ENCODE measurements around the gene BACE1-AS. TPM values are rescaled to one million over a fixed set of nuclear protein-coding genes. Genes with fewer than 3 reads are reported as not detected.

BACE1-AS gene
- total RNA-seq, 3 donors from 2014 or later (not counting 1 experiment from before 2014, with no cell fraction given) = 2.1 to 4.1 (median 2.4) TPM

DNA sequence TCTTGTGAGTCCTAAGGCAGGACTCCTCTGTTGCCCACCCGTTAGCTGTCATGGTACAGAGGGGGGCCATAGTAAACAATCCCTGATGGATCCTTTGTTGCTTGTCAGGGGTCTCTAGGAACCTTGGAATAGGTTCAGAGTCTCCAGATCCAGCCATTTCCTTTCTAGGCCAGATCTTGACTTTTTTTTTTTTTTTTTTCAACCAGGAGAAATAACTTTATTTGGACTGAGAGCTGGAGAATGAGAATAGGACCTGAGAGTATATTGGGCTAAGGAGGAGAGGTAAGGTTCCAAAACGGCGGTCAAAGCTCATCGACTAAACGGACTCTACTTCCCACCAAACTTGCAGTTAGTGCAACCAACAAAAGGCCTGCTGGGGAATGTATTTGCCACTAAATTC lies 44.3 kb downstream of the BACE1-AS start:
- TF ChIP-seq CTCF (IDR thresholded peaks at IDR 0.05) = no peak
- Mint-ChIP-seq H3K36me3 (peaks cover 7% of the 10 kb centered on the region), H3K9me3 (no peaks in the 10 kb centered on the region), H3K4me3 (no peak overlapping the region), H3K4me1 (peaks cover 0 to 18% of the 10 kb centered on the region in 2 donors), H3K27ac (no peak overlapping the region), H3K27me3 (ENCODE audit: low read depth in 2 of 2) (no peaks in the 10 kb centered on the region)
- H3K4me3 ChIP-seq (ENCODE audit: low read length) = no peak overlapping the region
- DNase-seq (no peak), ATAC-seq (no peak)
- H3K4me1 ChIP-seq (ENCODE audit: control insufficient read depth, insufficient read depth, low read length) = no peaks in the 10 kb centered on the region
- no peaks in the 10 kb centered on the region for H3K27me3 ChIP-seq (ENCODE audit: control insufficient read depth, insufficient read depth, low read length)
- H3K9me3 ChIP-seq (ENCODE audit: control insufficient read depth, insufficient read depth, low read length) = no peaks in the 10 kb centered on the region
- intact Hi-C loops (cut with micrococcal nuclease) = no loop called here
- WGBS (ENCODE audit: insufficient coverage) = over 99% methylated on average over 5 of the region's 5 CpGs
- H3K27ac ChIP-seq (ENCODE audit: low read length) = no peak overlapping the region
- H3K36me3 ChIP-seq (ENCODE audit: control insufficient read depth, insufficient read depth, low read length) = no peaks in the 10 kb centered on the region

- Mint-ChIP-seq H3K27me3 (ENCODE audit: low read depth in 2 of 2) (no peaks in the 10 kb centered on the region), H3K4me3 (no peak overlapping the region), H3K36me3 (peaks cover 7% of the 10 kb centered on the region), H3K27ac (no peak overlapping the region), H3K4me1 (peaks cover 0 to 18% of the 10 kb centered on the region in 2 donors), H3K9me3 (no peaks in the 10 kb centered on the region)
- Histone ChIP-seq H3K4me3 (ENCODE audit: low read length) (no peak overlapping the region), H3K4me1 (ENCODE audit: control insufficient read depth, insufficient read depth, low read length) (no peaks in the 10 kb centered on the region), H3K27ac (ENCODE audit: low read length) (no peak overlapping the region), H3K36me3 (ENCODE audit: control insufficient read depth, insufficient read depth, low read length) (no peaks in the 10 kb centered on the region), H3K27me3 (ENCODE audit: control insufficient read depth, insufficient read depth, low read length) (no peaks in the 10 kb centered on the region), H3K9me3 (ENCODE audit: control insufficient read depth, insufficient read depth, low read length) (no peaks in the 10 kb centered on the region)
- intact Hi-C loops (cut with micrococcal nuclease) = no loop called here
- 92% methylated on average over 4 of the region's 4 CpGs for WGBS (ENCODE audit: insufficient coverage)
- TF ChIP-seq CTCF (IDR thresholded peaks at IDR 0.05) = no peak
- no peak for ATAC-seq
- no peak for DNase-seq
Observed at GRCh38 chr11:117337076-117337475, 45.9 kb downstream of the BACE1-AS start.

Other genes with a start within 250 kb of the BACE1-AS start
- 100 to 1,000 TPM in 2 of 3 donors, 10 to 100 TPM in 1; 71.6 to 120 (median 119) TPM for gene SIK3, start 192.9 kb upstream of the BACE1-AS start, total RNA-seq
- 10 to 100 TPM; 46.1 to 71.0 (median 58.8) TPM for gene PAFAH1B2, start 147.1 kb upstream of the BACE1-AS start, total RNA-seq
- 100 to 1,000 TPM in 1 of 3 donors, 10 to 100 TPM in 2; 80.0 to 111 (median 82.0) TPM for gene SIDT2, start 112.6 kb upstream of the BACE1-AS start, total RNA-seq
- gene TAGLN, start 92.0 kb upstream of the BACE1-AS start, total RNA-seq = 10 to 100 TPM in 1 of 3 donors, 1 to 10 TPM in 2; 8.2 to 18.0 (median 8.3) TPM
- gene PCSK7, start 59.3 kb upstream of the BACE1-AS start, total RNA-seq = 100 to 1,000 TPM; 397 to 471 (median 441) TPM
- 10 to 100 TPM; 13.7 to 20.7 (median 17.3) TPM for gene RNF214, start 58.7 kb upstream of the BACE1-AS start, total RNA-seq
- 1 to 10 TPM in 1 of 3 donors, under 1 TPM in 2; 0.21 to 1.1 (median 0.79) TPM for gene BACE1, start 24.9 kb downstream of the BACE1-AS start, total RNA-seq
- gene CEP164, start 36.5 kb downstream of the BACE1-AS start, total RNA-seq = 10 to 100 TPM; 45.6 to 49.9 (median 49.8) TPM